Measurements from ENCODE around the gene SPTBN5.

GRCh38 chr15:41878355-41878699, 15.5 kb downstream of the SPTBN5 start:
- TF ChIP-seq SIN3A (IDR thresholded peaks at IDR 0.05; ENCODE audit: low read depth) (no peak), CTCF (IDR thresholded peaks at IDR 0.05 in 2 of 3, conservative IDR thresholded peaks at IDR 0.05 in 1 of 3; ENCODE audit: borderline replicate concordance in 1 of 3, insufficient read depth in 1 of 3, low read depth in 2 of 3, low read length in 2 of 3) (no peak), POLR2A (IDR thresholded peaks at IDR 0.05; ENCODE audit: borderline replicate concordance, extremely low read depth, insufficient read depth, insufficient read length) (no peak), ZFX (IDR thresholded peaks at IDR 0.05) (no peak)

All from HCT116 (cell line).